Epithelial cell of esophagus (primary cell): ENCODE measurements around the gene ABTB2.

Experiments used
- DNase-seq: peaks from one replicate; pipeline ENCODE4 v3.0.0; 2010; ENCODE audit warnings: low read depth
- H3K4me3 ChIP-seq: 2 replicates; pipeline ENCODE4 v1.5.1; 2011; ENCODE audit warnings: mild to moderate bottlenecking, low read length, control low read depth
- CTCF ChIP-seq: IDR thresholded peaks from 2 replicates; pipeline ENCODE4 v1.5.1; 2011; ENCODE audit warnings: low read depth, mild to moderate bottlenecking, low read length, control low read depth, inconsistent platforms; ENCODE audit not compliant: insufficient read depth; ENCODE audit errors: missing control alignments

Gene ABTB2

GRCh38 chr11:34344410-34344767 lies 13.4 kb downstream of the ABTB2 start:
- no peak for TF ChIP-seq CTCF
- no peak overlapping the region for H3K4me3 ChIP-seq
- no peak for DNase-seq

- no peak for TF ChIP-seq CTCF
- H3K4me3 ChIP-seq = no peak overlapping the region
- DNase-seq = no peak
Measured at GRCh38 chr11:34343686-34344085, 14.1 kb downstream of the ABTB2 start.

- no peak overlapping the region for H3K4me3 ChIP-seq
- peak; percentile 54 for DNase-seq
- no peak for TF ChIP-seq CTCF
Measured at GRCh38 chr11:34343153-34343552, 14.7 kb downstream of the ABTB2 start.

- DNase-seq = no peak
Measured at GRCh38 chr11:34341931-34342533, 15.8 kb downstream of the ABTB2 start.

GRCh38 chr11:34341096-34341495 lies 16.7 kb downstream of the ABTB2 start:
- no peak for TF ChIP-seq CTCF
- no peak for DNase-seq
- H3K4me3 ChIP-seq = no peak overlapping the region

More at GRCh38 chr11:34341931-34342533, 15.8 kb downstream of the ABTB2 start:
- H3K4me3 ChIP-seq = no peak overlapping the region
- TF ChIP-seq CTCF = no peak

GRCh38 chr11:34340653-34341052 lies 17.2 kb downstream of the ABTB2 start:
- H3K4me3 ChIP-seq = no peak overlapping the region
- no peak for DNase-seq
- TF ChIP-seq CTCF = no peak
